ENCODE results near the gene NR1H4. TPM values are rescaled to one million over a fixed set of nuclear protein-coding genes. Genes with fewer than 3 reads are reported as not detected.

Gene NR1H4
- total and polyA plus RNA-seq, 2 of the 8 experiments (the other 6 are each of a cell fraction or from before 2014, with no cell fraction given) = not detected

DNA sequence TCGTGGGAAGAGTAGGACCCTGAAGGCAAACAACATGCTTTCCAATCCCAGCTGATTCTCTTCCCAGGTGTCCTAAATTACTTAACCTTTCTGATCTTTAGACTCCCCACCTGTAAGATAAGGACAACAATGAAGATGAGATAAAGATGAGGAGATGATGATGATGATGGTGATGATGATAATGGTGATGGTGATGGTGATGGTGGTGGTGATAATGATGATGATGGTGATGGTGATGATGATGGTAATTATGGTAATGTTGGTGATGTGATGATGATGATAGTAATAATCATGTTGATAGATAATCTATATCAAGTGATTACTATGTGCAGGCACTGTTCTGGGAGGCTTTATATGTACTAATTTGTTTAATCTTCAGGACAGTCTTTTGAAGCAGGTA, 48.3 kb downstream of the NR1H4 start (continued):
- no peak for TF ChIP-seq FOSL1 (IDR thresholded peaks at IDR 0.05; ENCODE audit: insufficient read depth, low read depth, low read length)

Measured in H1 (cell line).